HG02763 (cell line): ENCODE results near the gene HES4.

Experiments
- ATAC-seq: cut with Tn5 transposase; IDR thresholded peaks from one replicate; pipeline ENCODE4 v1.9.1; 2021; ENCODE audit warnings: mild to moderate bottlenecking, moderate library complexity; ENCODE audit not compliant: unreplicated experiment

Gene HES4, protein sequence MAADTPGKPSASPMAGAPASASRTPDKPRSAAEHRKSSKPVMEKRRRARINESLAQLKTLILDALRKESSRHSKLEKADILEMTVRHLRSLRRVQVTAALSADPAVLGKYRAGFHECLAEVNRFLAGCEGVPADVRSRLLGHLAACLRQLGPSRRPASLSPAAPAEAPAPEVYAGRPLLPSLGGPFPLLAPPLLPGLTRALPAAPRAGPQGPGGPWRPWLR

DNA sequence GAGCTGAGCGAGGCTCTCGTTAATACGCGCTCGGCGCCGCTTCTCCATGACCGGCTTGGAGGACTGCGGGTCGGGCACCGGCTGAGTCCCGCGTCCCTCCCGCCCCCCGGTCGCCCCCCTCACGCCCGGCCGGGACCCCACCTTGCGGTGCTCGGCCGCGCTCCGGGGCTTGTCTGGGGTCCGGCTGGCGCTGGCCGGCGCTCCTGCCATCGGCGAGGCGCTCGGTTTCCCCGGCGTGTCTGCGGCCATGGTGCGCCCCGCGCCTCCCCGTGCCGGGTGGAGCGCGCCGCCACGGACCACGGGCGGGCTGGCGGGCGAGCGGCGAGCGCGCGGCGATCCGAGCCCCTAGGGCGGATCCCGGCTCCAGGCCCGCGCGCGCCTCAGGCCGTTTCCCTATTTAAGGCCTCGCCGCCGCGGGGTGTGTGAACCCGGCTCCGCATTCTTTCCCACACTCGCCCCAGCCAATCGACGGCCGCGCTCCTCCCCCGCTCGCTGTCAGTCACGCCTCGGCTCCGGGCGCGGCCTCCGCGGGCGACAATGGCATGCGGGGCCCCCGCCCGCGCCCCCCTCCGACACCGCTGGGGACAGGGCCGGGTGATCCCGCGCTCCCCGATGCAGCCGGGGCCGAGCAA, at the start of gene HES4:
Gene HES4 (minus strand): TSS at position 373 of the 632 bp plus-strand sequence. CDS start 124 bp downstream, at position 249.
- ATAC-seq, result no peak

DNA sequence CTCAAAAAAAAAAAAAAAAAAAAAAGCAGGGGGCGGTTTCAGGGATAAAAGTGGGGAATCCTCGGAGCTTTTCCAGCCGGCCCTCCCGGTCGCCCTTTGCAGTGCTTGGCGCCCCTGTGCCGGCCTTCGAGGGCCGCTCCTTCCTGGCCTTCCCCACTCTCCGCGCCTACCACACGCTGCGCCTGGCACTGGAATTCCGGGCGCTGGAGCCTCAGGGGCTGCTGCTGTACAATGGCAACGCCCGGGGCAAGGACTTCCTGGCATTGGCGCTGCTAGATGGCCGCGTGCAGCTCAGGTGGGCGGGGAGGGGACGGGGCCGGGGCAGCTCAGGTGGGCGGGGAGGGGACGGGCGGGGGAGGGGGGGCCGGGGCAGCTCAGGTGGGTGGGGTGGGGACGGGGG, 48.9 kb upstream of the HES4 start:
- ATAC-seq, result no peak

DNA sequence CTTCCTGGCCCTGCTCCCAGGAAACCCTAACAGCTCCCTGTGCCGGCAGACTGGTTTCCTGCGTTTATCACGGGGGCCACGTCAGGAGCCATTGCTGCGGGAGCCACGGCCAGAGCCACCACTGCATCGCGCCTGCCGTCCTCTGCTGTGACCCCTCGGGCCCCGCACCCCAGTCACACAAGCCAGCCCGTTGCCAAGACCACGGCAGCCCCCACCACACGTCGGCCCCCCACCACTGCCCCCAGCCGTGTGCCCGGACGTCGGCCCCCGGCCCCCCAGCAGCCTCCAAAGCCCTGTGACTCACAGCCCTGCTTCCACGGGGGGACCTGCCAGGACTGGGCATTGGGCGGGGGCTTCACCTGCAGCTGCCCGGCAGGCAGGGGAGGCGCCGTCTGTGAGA, 48.1 kb upstream of the HES4 start:
- no peak for ATAC-seq

DNA sequence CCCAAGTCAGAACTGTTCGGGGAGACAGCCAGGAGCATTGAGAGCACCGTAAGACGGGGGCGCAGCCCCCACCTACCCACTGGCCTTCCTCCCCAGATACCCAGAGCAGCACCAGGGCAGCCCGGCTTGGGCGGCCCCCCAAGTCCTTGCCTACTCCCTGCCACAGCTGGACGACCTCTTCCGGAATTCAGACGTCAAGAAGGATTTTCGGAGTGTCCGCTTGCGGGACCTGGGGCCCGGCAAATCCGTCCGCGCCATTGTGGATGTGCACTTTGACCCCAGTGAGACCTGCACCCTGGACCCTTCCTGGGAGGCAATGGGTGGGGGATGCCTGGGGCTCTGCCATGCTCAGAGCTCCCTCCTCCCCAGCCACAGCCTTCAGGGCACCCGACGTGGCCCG, 47.5 kb upstream of the HES4 start:
- ATAC-seq, result no peak

DNA sequence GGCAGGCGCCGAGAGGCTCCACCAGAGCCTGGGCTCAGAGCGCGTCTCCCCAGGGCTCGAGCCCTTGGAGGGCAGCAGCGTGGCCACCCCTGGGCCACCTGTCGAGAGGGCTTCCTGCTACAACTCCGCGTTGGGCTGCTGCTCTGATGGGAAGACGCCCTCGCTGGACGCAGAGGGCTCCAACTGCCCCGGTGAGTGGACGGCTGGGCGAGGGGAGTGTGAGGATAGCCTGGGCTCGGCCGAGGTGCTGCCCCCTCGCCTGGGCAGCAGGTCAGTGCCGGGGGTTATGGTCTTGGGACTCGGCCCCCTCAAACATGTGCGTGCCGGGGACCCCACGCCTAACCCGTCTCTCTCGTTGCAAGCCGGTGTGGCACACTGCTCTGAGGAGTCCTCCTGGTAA, 46.9 kb upstream of the HES4 start:
- ATAC-seq, result no peak

DNA sequence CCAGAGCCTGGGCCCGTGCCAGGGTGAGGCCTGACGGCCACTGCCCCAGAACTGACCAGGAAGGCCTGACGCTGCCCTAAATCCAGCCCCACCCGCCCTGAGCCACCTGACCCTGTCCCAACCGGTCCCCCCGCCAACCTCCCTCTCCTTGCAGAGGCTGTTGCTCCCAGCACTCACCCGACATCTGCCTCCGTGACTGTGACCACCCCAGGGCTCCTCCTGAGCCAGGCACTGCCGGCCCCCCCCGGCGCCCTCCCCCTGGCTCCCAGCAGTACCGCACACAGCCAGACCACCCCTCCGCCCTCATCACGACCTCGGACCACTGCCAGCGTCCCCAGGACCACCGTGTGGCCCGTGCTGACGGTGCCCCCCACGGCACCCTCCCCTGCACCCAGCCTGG, 46.3 kb upstream of the HES4 start:
- no peak for ATAC-seq

DNA sequence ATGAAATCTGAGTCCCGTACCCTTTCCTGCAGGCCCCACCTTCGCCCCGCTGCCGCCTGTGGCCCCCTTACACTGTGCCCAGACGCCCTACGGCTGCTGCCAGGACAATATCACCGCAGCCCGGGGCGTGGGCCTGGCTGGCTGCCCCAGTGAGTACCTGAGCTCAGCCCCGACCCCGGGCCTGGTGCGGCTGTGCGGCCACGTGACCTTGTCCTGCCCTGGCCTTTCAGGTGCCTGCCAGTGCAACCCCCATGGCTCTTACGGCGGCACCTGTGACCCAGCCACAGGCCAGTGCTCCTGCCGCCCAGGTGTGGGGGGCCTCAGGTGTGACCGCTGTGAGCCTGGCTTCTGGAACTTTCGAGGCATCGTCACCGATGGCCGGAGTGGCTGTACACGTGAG, 45.2 kb upstream of the HES4 start:
- no peak for ATAC-seq

DNA sequence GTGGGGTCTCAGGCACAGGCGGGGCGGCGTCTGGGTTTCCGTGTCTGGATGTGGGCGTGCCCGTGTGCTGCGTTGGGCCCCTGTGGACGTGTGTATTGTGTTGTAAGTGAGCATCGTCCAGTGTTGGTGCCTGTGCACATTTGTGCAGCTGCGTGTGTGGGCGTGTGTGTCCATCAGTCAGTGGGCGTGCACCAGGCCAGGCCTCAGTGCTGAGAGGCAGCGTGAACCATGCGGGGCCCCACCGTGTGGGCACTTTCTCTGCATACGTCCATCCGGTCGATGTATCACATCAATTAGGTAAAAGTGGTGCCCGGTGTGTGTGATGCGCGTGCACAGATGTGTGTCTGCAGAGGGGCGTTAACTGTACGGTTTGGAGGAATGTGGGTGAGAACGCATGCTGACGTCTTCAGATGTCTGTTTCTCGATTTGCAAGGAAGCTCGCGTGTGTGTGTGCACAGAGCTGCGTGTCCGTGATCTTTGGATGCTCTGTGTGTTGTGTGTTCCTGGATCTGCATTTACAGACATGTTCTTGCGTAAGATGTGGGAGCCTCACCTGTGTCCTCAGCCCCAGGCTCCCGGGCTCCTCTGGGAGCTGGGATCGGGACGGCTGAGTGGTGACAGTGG, 44.7 kb upstream of the HES4 start:
- ATAC-seq, result no peak

DNA sequence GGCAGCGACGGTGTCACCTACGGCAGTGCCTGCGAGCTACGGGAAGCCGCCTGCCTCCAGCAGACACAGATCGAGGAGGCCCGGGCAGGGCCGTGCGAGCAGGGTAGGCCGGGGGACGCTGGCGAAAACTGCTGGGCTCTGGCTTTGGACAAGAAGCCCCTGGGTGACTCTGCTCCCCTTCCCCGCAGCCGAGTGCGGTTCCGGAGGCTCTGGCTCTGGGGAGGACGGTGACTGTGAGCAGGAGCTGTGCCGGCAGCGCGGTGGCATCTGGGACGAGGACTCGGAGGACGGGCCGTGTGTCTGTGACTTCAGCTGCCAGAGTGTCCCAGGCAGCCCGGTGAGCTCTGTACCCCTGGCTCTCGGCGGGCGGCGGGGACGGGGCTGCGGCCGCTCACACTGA, 44.0 kb upstream of the HES4 start:
- ATAC-seq, result no peak

DNA sequence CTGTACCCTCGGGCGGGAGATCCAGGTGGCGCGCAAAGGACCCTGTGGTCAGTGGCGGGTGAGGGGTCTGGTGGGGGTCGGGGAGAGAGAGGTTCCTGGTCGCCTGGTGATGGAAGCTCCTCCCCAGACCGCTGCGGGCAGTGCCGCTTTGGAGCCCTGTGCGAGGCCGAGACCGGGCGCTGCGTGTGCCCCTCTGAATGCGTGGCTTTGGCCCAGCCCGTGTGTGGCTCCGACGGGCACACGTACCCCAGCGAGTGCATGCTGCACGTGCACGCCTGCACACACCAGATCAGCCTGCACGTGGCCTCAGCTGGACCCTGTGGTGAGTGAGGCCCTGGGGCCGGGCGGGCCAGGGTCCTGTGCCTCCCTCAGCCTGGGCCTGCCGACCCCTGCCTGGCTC, 43.5 kb upstream of the HES4 start:
- ATAC-seq, result no peak

DNA sequence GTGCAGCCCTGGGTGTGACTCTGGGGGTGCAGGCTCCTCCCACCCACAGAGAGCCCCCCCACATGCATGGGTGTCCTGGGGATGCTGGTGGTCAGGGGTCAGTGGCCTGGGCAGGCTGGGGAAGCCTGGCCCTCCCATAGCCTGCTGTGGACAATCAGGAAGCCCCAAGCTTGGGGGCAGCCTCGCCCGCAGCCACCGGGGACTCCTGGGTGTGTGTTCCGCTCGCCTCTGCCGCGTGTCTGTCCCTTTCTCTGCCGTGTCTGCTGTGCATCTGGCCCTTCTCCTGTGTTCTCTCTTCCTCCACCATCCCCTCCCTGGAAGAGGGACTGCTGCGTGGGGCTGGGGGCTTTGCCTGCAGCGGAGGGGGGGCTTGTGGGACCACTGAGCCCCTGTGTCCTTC, 42.9 kb upstream of the HES4 start:
- ATAC-seq, result no peak

DNA sequence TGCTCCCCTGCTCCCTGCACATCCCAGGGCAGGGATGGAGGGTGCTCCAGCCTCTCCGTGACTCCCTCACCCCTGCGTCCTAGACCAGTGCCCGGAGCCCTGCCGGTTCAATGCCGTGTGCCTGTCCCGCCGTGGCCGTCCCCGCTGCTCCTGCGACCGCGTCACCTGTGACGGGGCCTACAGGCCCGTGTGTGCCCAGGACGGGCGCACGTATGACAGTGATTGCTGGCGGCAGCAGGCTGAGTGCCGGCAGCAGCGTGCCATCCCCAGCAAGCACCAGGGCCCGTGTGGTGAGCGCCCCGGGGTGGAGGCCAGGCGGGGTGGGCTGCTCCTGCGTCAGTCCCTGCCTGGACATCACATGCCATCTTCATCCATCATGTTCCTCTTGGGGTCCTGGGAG, 42.0 kb upstream of the HES4 start:
- no peak for ATAC-seq

DNA sequence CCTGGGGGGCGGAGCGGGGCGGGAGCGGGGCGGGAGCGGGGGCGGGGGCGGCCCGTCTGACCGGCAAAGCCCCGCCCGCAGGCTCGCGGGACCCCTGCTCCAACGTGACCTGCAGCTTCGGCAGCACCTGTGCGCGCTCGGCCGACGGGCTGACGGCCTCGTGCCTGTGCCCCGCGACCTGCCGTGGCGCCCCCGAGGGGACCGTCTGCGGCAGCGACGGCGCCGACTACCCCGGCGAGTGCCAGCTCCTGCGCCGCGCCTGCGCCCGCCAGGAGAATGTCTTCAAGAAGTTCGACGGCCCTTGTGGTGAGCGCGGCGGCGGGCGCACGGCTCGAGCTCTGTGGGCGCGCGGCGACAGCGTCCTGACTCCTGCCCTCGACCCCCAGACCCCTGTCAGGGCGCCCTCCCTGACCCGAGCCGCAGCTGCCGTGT, 41.2 kb upstream of the HES4 start:
- no peak for ATAC-seq

DNA sequence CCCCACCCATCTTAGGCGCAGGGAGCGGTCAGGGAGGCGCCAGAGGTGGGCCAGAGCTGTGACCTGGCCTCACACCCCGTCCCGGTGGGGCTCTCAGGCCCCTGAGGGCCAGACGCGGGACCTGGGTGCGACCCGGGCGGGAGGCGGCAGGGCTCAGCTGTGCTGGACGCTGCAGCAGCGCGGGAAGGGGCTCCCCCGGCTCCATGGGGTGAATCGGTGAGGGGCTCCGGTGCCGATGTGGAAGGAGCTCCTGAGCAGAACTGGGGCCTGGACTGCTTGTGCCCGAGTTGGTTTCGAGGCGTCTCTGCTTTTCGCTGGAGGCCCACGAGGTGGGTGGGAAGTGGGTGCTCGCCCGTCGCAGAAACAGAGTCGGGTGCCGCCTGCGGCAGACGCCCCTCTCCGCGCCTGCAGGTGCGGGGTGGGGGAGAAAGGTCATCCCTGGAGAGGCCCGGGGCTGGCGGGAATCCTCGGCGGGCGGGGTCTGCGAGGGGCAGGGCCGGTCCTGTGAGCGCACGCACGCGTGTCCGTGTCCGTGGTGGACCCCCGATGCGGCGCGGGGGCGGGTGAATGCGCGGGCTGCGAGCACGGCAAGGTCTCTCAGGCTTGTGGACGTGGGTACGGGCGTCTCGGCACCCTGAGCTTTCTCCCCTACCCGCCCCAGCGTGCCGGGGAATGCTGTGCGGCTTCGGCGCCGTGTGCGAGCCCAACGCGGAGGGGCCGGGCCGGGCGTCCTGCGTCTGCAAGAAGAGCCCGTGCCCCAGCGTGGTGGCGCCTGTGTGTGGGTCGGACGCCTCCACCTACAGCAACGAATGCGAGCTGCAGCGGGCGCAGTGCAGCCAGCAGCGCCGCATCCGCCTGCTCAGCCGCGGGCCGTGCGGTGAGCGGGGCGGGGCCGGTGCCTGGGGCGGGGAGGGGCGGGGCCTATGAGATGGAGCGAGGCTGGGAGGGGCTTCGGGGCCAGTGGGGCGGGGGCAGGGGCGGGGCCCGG, 40.4 kb upstream of the HES4 start:
- no peak for ATAC-seq

DNA sequence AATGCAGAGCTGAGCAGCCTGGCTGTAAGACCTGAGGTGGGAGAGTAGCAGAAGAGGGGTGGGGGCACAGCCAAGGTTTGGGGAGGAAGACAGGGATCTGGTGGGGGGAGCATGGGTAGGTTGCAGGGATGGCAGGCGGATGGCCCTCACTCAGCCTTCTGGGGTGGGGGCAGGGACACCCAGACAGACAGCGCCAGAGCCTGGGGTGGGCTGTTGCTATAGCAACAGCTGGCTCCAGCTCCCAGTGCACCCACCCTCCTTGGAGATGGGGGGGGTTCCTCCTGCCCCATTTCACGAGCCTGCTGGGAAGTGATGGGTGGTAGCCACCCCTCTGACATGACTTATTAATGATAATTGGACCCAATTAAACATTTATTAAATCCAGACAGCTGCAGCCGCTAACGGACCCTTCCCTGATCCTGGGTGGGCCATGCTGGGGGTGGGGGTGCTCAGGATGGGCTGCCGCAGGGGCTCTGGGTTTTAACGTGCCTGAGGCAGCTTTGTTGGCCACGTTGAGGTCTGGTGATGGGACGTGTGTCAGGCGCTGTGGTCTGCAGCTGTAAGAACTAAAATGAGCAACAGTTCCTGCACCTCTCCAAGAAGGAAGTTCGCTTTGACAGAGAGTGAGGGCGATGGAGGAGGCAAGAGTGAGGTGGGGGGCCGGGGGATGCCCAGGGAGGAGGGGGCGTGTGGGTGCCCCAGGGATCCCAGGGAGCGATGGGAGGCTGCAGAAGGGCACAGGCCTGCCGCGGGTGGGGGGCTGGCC, 39.4 kb upstream of the HES4 start:
- no peak for ATAC-seq

DNA sequence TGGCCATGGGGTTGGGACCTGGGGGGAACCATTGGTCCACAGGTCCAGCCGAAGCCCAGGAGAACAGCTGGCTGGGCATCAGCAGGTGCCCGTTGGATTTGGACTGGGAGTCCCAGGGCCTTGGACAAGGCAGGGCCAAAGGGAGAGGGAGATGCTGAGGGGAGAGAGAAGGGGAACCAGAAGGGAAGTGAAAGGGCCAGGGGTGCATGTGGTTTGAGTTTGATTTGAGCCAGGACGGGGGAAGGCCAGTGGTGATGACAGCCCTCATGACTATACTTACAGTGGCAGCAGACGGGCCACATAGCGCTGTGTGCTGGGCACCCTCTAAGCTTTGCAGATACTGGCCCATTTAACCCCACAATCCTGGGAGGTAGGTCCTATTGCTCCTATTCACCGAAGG, 38.8 kb upstream of the HES4 start:
- no peak for ATAC-seq

DNA sequence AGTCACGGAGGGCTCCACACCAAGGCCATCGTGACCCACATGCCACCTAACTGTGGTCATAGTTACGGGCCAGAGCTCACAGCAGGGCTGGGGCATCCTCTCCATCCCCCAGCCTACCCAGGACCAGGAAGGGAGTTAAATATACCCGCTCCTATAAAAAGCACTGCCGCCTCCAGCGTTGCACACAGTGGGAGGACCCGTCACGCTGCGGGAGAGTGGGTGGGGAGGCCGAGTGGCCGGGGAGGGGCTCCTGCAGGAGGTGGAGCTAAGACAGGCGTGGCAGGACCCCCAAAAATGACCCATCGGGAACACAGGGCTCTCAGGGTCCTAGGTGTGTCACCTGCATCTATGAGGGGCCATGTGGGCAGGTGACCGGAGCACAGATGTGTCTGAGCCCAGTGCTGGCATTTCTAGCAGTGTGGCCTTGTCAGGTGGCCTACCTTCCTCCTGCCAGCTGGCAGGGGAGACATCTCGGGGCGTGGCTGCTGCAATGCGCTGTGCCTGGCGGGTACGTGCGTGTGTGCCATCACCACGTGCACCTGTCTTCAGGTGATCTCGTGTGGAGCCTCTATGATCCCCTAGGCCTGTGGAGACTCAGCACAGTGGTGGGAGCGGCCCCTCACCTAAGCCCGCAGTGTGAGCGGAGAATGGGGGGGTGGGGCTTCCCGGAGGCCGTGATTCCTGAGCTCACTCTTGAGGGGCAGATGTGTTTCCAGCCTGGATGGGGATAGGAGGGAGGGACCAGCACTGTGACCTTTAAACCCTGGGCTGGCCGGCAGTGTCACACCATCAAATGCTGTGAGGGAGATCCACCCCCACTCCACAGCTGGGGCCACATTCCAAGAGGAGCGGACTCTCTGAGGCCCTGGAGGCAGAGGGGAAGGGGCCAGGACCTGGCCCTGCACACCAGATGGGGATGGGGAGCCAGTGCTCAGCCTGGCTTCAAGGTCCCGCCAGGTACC, 37.8 kb upstream of the HES4 start:
- ATAC-seq, result no peak

DNA sequence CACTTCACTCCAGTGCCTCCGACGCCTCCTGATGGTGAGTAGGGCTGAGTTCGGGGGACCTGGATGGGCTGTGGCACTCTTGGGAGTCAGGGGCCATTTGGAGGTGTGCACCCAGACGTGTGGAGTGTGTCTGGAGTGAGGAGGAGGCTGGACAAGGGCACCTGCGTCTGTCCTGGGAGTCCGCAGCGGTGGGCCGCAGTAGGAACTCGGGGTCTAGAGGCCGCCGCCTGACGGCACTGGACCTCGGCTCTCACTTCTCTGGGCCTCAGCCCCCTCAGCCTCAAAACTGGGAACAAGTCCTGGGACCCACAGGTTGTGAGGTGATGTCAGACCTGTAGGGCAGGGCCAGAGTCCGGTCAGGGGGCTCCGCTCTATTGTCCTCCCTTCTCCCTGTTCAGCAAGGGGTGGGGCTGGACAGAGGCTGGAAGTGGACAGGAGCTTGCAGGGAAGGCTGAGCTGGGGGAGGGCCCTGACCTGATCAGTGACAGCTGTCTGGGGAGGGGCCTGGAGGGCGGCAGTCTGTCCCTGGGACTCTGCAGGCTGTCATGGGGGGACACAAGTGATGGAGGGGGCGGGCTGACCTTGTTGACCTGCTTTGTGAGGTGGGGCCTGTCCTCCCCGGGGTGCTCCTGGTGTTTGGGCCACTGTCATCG, 35.5 kb upstream of the HES4 start:
- ATAC-seq, result no peak

DNA sequence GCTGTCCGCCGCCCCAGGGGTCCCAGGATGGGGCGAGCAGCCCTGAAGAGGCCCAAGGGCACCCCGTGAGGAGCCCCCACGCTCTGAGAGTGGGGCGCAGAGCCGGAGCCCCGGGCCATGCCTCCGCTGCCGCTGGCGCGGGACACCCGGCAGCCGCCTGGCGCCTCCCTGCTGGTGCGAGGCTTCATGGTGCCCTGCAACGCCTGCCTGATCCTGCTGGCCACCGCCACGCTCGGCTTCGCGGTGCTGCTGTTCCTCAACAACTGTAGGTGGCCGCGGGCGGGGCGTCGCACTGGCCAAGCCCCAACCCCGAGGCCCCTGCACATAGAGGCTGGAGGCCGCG, 34.5 kb upstream of the HES4 start:
- no peak for ATAC-seq
